GM12801 (cell line): ENCODE measurements around the gene PTPN18.

Experiments
- TF ChIP-seq, protein P1 (sequence below): IDR thresholded peaks from one replicate; pipeline ENCODE4 v1.5.1; 2011; ENCODE audit warnings: control low read depth; ENCODE audit not compliant: insufficient read length; ENCODE audit errors: extremely low read depth

Gene PTPN18

GRCh38 chr2:130388221-130388907 is 32.5 kb downstream of the PTPN18 start:
- TF ChIP-seq, protein P1, sequence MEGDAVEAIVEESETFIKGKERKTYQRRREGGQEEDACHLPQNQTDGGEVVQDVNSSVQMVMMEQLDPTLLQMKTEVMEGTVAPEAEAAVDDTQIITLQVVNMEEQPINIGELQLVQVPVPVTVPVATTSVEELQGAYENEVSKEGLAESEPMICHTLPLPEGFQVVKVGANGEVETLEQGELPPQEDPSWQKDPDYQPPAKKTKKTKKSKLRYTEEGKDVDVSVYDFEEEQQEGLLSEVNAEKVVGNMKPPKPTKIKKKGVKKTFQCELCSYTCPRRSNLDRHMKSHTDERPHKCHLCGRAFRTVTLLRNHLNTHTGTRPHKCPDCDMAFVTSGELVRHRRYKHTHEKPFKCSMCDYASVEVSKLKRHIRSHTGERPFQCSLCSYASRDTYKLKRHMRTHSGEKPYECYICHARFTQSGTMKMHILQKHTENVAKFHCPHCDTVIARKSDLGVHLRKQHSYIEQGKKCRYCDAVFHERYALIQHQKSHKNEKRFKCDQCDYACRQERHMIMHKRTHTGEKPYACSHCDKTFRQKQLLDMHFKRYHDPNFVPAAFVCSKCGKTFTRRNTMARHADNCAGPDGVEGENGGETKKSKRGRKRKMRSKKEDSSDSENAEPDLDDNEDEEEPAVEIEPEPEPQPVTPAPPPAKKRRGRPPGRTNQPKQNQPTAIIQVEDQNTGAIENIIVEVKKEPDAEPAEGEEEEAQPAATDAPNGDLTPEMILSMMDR: no peak

- TF ChIP-seq, protein P1: no peak
Measured at GRCh38 chr2:130389358-130389757, 33.5 kb downstream of the PTPN18 start.

DNA sequence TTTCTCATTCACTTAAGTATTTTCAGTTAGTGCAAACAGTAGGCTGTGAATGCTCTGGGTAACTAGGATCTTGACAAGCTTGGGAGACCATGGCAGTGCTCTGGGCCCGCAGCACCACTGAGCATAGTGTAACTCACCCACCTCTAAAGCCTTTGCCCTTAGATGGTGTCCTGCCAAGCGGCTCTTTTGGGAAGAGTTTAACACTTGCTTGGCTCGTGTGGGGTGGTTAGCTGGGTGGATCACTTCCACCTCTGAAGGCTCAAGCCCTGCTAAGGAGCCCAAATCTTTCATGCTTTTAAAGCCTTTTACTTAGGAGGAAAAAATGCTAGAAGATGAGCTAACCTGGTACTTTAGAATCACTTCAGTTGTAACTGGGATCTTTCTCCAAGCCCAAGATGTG is 33.9 kb downstream of the PTPN18 start:
- TF ChIP-seq, protein P1: no peak

- TF ChIP-seq, protein P1: no peak
Measured at GRCh38 chr2:130390460-130391057, 34.7 kb downstream of the PTPN18 start.

DNA sequence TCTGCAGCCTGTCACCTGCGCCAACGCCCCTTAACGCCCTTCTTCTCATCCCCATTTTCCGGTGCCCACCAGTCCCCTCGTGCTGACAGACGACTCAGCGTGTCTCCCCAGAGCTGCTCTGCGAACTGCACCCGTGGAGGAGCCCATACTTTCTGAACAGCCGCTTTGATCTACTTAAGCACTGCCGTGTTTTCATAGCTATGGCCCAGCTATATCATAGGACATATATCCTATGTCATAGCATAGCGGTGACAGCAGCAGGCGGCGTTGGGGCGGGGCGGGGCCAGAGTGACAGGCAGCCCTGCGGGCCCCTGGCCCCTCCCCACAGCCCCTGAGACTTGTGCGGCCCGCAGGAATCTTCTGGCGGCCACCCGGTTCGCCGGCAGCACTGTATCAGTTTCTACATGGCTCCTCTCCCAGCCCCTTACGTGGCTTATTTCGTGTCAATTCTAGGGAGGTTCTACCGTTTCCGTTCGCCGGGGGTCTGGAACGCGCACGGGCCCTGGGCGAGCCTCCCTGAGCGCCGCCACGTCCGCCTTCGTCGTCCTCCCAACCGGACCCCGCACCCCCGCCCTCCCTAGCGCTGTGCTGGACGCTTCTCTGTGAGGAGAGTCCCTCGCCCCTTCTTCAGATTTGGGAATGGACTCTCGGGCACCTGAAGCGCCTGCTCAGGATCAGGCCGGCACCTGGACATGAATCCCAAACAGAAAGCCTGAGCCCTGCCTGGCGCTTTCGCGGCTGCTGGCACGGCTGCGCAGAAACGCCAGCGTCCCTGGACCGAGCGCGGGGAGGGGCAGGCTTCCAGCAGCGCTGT is 35.4 kb downstream of the PTPN18 start:
- TF ChIP-seq, protein P1: no peak

GRCh38 chr2:130391872-130392670 is 36.2 kb downstream of the PTPN18 start:
- TF ChIP-seq, protein P1: no peak
